Activated T-helper 2 cell treated with anti-CD3 and anti-CD28 coated beads, Interferon-gamma antibody, Interleukin-2, Interleukin-4, amounts not matched to agents 10 μg/mL and 5 μg/mL and 100 μg/mL, durations not matched to agents 14 hours and 24 hours and 36 hours (primary cell): ENCODE measurements around the gene DCAKD. TPM values are rescaled to one million over a fixed set of nuclear protein-coding genes. Genes with fewer than 3 reads are reported as not detected.
"Not testable (repeated sequence)": the region's sequence is repeated elsewhere in the genome, so short reads cannot be mapped to it uniquely, and the experiment has no call there.

Source experiments
- DNase-seq: peaks from one replicate; pipeline ENCODE4 v3.0.0; 2021; ENCODE audit warnings: low spot score
- H3K27ac Mint-ChIP-seq: one replicate; pipeline ENCODE4 v1.8.0; 2021; ENCODE audit warnings: mixed read lengths
- H3K27me3 Mint-ChIP-seq: one replicate; pipeline ENCODE4 v1.8.0; 2021; ENCODE audit warnings: low read depth, mixed read lengths
- H3K36me3 Mint-ChIP-seq: one replicate; pipeline ENCODE4 v1.8.0; 2021; ENCODE audit warnings: low read depth, mixed read lengths
- H3K4me1 Mint-ChIP-seq: one replicate; pipeline ENCODE4 v1.8.0; 2021; ENCODE audit warnings: low read depth, mixed read lengths
- H3K4me3 Mint-ChIP-seq: one replicate; pipeline ENCODE4 v1.8.0; 2021; ENCODE audit warnings: low read depth, mild to moderate bottlenecking, moderate library complexity, mixed read lengths
- H3K9me3 Mint-ChIP-seq: one replicate; pipeline ENCODE4 v1.8.0; 2021; ENCODE audit warnings: mixed read lengths
- intact Hi-C: fragments of 100-400 bp; cut with micrococcal nuclease; formaldehyde crosslinking; loops from one replicate; pipeline ENCODE4 v1.15.1; 2023
- total RNA-seq: library from RNA; stranded (reverse); gene quantifications from 2 replicates; pipeline ENCODE4 v1.2.3, GENCODE V29; 2022

Gene DCAKD
- total RNA-seq, 1 donor from 2014 or later = 30.0 TPM

DNA sequence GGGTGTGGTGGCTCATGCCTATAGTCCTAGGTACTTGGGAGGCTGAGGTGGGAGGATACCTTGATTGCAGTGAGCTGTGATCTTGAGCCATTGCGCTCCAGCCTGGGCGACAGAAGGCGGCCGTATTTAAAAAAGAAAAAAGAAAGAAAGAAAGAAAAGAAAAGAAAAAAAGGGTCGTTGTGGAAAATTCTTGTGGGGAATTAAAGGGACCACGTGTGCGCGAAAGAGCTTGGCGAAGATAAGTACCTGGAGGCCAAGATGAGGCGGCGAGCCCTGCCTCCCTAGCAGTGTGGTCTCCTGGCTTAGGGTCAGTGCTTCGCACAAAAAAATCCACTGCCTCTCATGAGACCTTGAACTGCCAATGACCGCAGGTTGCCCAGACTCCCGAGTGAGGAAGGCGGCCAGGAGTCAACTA is 9.0 kb upstream of the DCAKD start:
- no peak for DNase-seq
- no peaks in the 10 kb centered on the region for H3K27me3 Mint-ChIP-seq
- peaks cover 28% of the 10 kb centered on the region for H3K4me1 Mint-ChIP-seq
- peak overlapping the region; percentile 99 for H3K4me3 Mint-ChIP-seq
- H3K36me3 Mint-ChIP-seq = peaks cover 25% of the 10 kb centered on the region
- H3K27ac Mint-ChIP-seq = peak overlapping the region; percentile 100
- H3K9me3 Mint-ChIP-seq = no peaks in the 10 kb centered on the region
- intact Hi-C loops = no loop called here

DNA sequence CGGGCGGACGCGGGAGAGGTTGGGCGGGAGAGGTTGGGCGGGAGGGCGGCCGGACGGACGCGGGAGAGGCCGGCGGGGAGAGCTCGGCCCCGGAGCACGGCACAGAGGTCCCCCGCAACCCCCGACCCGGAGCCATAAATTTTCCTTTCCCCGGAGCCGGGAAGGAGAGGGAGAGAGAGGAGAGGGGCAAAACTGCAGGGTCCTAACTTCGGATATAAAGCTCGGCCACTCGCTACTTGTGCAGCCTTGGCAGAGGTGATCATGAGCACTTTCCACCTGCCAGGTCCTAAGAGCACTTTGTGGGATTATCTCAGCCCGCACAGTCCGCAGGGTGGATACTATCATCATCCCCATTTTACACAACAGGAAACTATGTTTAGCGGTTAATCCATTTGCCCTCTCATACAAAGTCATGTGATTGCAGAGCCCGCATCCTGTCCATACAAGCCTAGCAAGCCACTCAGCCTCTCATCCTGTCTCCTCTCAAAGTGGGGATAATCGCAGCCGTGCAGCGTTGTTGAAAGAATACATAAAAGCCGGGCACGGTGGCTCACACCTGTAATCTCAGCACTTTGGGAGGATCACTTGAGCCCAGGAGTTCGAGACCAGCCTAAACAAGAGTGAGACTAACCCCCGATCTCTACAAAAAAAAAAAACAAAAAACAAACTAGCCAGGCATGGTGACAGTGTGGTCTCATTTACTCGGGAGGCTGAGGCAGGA is 780 bp upstream of the DCAKD start:
- H3K4me3 Mint-ChIP-seq = peak overlapping the region; percentile 81
- peak; percentile 59 for DNase-seq
- H3K9me3 Mint-ChIP-seq = no peaks in the 10 kb centered on the region
- intact Hi-C loops = loop anchor here (1.0 to 5.0 kb wide), 3 partner anchors 9 to 850 kb away; partner anchors contain the start of genes HEXIM1 and NMT1
- peaks cover 21% of the 10 kb centered on the region for H3K36me3 Mint-ChIP-seq
- H3K4me1 Mint-ChIP-seq = peaks cover 25% of the 10 kb centered on the region
- H3K27ac Mint-ChIP-seq = peak overlapping the region; percentile 86
- no peaks in the 10 kb centered on the region for H3K27me3 Mint-ChIP-seq

DNA sequence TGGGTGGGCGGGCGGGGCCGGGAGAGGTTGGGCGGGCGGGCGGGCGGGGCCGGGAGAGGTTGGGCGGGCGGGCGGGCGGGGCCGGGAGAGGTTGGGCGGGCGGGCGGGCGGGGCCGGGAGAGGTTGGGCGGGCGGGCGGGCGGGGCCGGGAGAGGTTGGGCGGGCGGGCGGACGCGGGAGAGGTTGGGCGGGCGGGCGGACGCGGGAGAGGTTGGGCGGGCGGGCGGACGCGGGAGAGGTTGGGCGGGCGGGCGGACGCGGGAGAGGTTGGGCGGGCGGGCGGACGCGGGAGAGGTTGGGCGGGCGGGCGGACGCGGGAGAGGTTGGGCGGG is 254 bp upstream of the DCAKD start:
- H3K36me3 Mint-ChIP-seq = peaks cover 21% of the 10 kb centered on the region
- not testable (repeated sequence) for H3K27me3 Mint-ChIP-seq, DNase-seq, H3K27ac Mint-ChIP-seq, H3K9me3 Mint-ChIP-seq
- H3K4me1 Mint-ChIP-seq = peaks cover 30% of the 10 kb centered on the region
- H3K4me3 Mint-ChIP-seq = peak overlapping the region; percentile 81
- intact Hi-C loops = loop anchor here (1.0 to 5.0 kb wide), 3 partner anchors 10 to 849 kb away; partner anchors contain the start of genes HEXIM1 and NMT1

DNA sequence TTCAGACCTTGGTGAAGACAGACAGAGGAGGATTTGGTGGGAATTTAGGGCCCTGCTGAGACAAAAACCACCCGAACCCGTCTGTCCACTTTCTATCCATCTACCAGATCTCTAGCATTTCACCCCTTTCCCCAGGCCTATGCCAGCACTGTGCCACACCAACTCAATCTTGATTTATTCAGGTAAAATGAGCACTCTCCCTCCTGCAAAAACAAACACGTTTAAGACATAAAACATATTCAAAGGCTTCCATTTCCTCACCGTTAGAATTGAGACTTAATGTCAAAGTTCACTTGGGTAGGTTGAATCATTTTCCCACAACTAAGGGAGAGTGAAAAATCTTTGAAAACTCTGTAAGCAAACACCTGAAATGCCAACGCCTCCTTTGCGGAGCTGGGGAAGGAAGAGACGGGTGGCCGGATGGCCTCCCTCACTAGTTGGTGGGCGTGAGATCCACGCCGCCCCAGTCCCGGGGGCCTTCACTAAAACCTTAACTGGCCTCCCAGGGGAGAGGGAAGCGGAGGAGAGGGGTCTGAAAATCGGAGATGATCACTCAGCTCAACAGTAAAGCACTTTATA is 862 bp downstream of the DCAKD start:
- no peaks in the 10 kb centered on the region for H3K27me3 Mint-ChIP-seq
- intact Hi-C loops = loop anchor here (5.0 kb wide), 2 partner anchors 97 to 848 kb away; partner anchors contain the start of gene HEXIM1
- peaks cover 22% of the 10 kb centered on the region for H3K36me3 Mint-ChIP-seq
- peak overlapping the region; percentile 91 for H3K27ac Mint-ChIP-seq
- H3K4me3 Mint-ChIP-seq = peak overlapping the region; percentile 87
- DNase-seq = peak; percentile 18
- no peaks in the 10 kb centered on the region for H3K9me3 Mint-ChIP-seq
- H3K4me1 Mint-ChIP-seq = peaks cover 33% of the 10 kb centered on the region

DNA sequence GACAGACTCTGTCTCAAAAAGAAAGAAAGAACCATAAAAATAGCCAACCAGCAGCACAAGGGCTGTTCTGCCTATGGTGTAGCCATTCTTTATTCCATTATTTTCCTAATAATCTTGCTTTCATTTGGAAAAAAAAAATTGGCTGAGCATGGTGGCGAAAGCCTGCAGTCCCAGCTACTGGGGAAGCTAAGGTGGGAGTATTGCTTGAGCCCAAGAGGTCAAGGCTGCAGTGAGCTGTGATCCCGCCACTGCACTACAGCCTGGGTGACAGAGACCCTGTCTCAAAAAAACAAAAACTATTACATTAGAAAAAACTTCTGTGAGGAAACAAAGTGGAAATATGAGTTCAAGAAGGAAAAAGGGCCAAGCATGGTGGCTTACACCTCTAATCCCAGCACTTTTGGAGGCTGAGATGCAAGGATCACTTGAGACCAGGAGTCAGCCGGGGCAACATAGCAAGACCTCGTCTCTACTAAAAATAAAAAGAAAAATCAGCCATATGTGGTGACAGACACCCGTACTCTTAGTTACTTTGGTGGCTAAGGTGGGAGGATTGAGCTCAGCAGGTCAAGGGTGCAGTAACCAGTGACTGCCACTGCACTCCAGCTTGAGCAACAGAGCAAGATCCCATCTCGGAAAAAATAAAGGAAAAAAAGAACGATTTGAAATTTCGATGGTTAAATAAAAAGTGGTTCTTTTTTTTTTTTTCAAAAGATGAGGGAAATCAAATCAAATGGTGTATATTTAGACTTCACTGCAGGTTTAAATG is 2.5 kb downstream of the DCAKD start:
- no peaks in the 10 kb centered on the region for H3K9me3 Mint-ChIP-seq
- intact Hi-C loops = no loop called here
- H3K27ac Mint-ChIP-seq = peak overlapping the region; percentile 28
- H3K4me1 Mint-ChIP-seq = peaks cover 33% of the 10 kb centered on the region
- H3K27me3 Mint-ChIP-seq = no peaks in the 10 kb centered on the region
- no peak for DNase-seq
- H3K36me3 Mint-ChIP-seq = peaks cover 18% of the 10 kb centered on the region
- peak overlapping the region; percentile 42 for H3K4me3 Mint-ChIP-seq

DNA sequence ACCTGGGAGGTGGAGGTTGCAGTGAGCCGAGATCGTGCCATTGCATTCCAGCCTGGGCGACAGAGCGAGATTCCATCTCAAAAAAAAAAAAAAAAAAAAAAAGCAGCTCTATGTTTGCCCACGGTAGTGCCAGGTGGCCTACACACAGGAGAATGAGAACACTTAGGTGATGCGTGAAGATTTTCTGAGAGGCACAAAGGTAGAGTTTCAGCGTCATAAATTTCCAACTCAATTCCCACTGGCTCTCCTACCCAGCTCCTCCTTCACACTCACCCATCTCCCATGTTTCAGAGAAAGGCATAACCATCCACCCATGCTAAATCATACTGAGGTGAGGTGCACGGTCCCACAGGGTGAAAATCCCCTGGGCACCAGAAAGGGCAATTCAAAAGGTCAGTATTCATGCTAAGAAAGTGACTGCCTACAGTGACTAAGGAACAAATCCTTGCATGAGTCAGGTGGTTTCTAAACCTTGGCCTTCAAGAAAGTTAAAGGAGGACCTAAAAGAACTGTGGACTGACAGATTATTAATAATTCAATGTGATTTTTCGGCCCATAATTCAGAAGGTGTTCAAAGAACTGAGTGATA is 4.8 kb downstream of the DCAKD start:
- intact Hi-C loops = no loop called here
- Mint-ChIP-seq H3K27me3 (no peaks in the 10 kb centered on the region), H3K4me1 (peaks cover 38% of the 10 kb centered on the region), H3K36me3 (peaks cover 22% of the 10 kb centered on the region), H3K9me3 (no peaks in the 10 kb centered on the region), H3K4me3 (no peak overlapping the region), H3K27ac (peak overlapping the region; percentile 64)
- no peak for DNase-seq

DNA sequence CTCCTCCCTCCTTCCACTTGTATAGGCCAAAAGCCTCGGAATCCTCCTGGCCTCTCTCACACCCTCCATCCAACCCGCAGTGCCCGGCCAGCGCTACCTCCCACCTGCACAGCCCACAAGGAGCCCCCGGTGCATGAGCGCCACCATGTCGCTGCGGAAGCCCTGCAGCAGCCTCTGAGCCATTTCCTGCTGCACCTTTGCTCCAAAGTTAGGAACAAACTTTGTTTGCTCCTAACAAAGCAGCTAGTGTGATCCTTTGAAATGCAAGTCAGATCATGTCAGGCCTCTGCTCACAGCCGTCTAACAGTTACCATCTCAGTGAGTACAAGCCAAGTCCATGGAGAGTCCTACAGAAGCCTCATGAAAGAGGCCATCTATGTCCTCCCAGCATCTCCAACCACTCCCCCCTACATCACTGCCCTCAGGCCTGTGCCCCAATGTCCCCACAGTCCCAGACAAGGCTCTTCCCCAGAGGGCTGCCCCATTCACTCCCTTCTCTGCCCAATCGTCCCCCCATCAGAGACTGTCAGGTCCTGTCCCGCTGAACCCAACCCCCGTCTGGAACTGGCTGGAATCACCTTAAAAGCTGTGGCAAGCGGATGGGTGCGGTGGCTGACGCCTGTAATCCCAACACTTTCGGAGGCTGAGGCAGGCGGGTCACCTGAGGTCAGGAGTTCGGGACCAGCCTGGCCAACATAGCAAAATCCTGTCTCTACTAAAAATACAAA is 7.5 kb downstream of the DCAKD start:
- intact Hi-C loops = no loop called here
- Mint-ChIP-seq H3K27ac (peak overlapping the region; percentile 38), H3K36me3 (peaks cover 14% of the 10 kb centered on the region), H3K9me3 (no peaks in the 10 kb centered on the region), H3K4me1 (peaks cover 33% of the 10 kb centered on the region), H3K27me3 (no peaks in the 10 kb centered on the region), H3K4me3 (no peak overlapping the region)
- no peak for DNase-seq

DNA sequence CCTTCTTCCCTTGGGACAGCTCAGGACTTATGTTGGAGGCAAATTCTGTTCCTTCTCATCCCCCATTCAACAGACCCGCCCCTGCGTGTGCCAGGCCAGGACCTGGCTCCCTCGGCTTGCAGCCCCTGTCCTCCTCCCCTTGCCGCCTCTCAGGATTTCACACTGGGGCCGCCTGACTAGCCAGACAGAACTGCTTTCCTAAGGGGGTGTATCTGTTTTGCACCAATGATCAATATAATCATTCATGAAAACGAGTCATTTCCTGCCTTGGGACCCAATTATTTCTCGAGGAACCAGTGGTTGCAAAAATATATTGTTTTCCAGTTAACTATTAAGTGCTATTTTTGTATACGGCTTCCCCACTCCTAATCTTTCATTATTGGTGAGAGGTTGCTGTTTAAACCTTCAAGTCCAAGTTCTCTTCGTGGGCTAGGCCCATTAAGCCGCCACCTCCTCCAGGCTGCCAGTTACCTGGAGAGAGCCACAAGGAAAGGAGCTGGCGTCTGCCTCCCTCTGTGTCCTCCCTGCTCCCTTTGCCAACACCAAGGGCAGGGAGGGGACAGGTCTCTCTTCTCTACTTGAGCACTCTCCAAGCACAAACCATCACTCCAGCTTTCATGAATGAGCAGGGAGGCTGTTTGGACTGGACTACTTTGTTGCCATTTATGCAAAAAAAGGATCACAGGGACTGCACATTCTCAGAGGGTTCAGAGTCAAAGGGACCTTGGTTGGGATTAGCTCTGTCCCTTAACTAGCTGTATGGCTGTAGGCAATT is 8.9 kb downstream of the DCAKD start:
- DNase-seq = no peak
- H3K4me1 Mint-ChIP-seq = peaks cover 30% of the 10 kb centered on the region
- H3K27me3 Mint-ChIP-seq = no peaks in the 10 kb centered on the region
- intact Hi-C loops = no loop called here
- H3K4me3 Mint-ChIP-seq = no peak overlapping the region
- no peaks in the 10 kb centered on the region for H3K9me3 Mint-ChIP-seq
- peaks cover 12% of the 10 kb centered on the region for H3K36me3 Mint-ChIP-seq
- H3K27ac Mint-ChIP-seq = no peak overlapping the region

DNA sequence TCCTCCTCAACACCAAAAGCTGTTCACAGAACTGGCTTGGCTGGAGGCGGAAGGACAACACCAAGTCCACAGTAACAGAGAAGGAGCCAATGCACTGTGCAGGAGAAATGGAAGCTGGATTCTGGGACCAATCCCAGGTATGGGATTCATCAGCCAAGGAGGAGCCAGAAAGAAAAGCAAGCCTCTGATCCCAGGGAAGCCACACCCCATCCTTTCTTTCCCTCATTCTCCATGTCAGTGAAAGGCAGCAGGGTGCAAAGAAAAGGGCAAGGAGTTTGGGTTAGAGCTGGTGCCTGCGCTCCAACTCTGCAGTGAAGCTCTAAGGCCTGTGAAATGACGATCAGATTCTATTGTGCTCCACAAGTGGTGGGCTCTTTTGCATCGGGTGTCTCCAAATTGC is 11.0 kb downstream of the DCAKD start:
- Mint-ChIP-seq H3K27me3 (no peaks in the 10 kb centered on the region), H3K4me3 (no peak overlapping the region), H3K9me3 (no peaks in the 10 kb centered on the region), H3K27ac (no peak overlapping the region), H3K4me1 (peaks cover 20% of the 10 kb centered on the region), H3K36me3 (peaks cover 9% of the 10 kb centered on the region)
- DNase-seq = no peak
- intact Hi-C loops = no loop called here

DNA sequence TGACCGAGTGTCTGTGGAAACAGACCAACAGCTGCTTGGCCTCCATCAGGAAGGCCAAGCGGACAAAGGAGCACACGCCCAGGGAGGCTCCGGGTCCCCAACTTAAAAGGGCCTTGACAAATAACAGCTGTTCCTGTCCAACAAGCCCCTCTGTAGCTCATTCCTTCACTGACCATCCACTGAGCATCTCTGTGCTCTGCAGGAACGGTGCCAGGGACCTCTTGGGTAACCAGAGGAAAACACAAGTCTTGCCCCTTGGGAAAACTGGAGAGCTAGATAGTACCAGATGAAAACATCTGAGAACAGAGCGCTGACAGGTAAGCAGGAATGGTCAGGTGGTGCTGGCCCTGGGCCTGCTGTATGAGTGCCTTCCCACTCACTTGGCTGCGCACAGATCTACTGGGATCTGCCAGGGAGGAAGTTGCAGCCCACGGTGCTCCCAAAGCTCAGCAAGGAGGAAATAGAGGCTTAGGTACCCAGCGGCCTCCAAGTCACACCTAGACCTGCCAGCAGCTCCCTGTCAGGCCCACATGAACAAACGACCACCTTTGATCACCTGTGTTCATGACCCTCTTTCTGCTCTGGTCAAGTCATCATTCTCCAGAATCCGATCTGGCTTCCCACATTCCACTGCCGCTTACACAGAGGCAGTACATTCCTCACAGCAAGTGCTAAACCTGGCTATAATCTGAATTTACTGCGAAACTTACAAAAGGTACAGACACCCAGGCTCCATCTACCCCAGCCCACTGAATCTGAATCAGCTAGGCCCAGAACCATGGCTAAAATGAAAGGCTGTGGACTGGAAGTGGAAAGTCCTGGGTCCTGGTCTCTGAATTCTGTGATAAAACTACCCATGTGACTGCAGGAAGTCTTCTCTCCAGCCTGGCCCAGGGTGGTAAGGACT is 12.5 kb downstream of the DCAKD start:
- H3K4me1 Mint-ChIP-seq = peaks cover 16% of the 10 kb centered on the region

DNA sequence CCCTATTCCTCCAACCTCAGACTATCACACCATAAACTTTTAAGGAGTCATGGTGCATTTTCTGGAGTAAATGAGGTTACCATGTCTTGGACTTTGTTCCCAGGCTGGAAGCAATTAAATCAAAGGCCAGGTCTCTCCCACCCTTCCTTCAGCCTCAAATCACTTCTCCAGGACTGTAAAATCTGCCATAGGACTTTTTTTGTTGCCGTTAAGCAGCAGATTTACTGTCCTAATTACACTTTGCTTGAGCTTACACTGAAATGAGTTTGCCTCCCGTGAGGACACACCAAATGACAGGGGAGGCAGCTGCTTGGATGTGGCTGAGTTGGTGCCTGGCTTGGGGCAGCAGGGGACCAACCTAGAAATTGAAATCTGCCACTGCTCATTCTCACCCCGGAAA is 14.7 kb downstream of the DCAKD start:
- H3K4me3 Mint-ChIP-seq = no peak overlapping the region
- peaks cover 3% of the 10 kb centered on the region for H3K4me1 Mint-ChIP-seq
- no peak for DNase-seq
- no peaks in the 10 kb centered on the region for H3K27me3 Mint-ChIP-seq
- peaks cover 18% of the 10 kb centered on the region for H3K36me3 Mint-ChIP-seq
- no peak overlapping the region for H3K27ac Mint-ChIP-seq
- H3K9me3 Mint-ChIP-seq = no peaks in the 10 kb centered on the region
- intact Hi-C loops = no loop called here

More for the DNA sequence above, 12.5 kb downstream of the DCAKD start:
- peaks cover 16% of the 10 kb centered on the region for H3K36me3 Mint-ChIP-seq
- H3K4me3 Mint-ChIP-seq = no peak overlapping the region
- H3K27me3 Mint-ChIP-seq = no peaks in the 10 kb centered on the region
- H3K27ac Mint-ChIP-seq = no peak overlapping the region
- no peaks in the 10 kb centered on the region for H3K9me3 Mint-ChIP-seq
- DNase-seq = no peak
- intact Hi-C loops = no loop called here
